ENCODE results near the gene DHRS2.

- TF ChIP-seq CTCF (IDR thresholded peaks at IDR 0.05): no peak
- TF ChIP-seq EP300 (IDR thresholded peaks at IDR 0.05): no peak
Measured at GRCh38 chr14:23629832-23630396, 6.2 kb upstream of the DHRS2 start.
